Stimulated activated CD4-positive, alpha-beta T cell treated with anti-CD3 and anti-CD28 coated beads, Interleukin-2, amount 100 ng/mL, for 4 hours (primary cell): ENCODE data around the gene MAIP1.

Experiments used
- DNase-seq: peaks from one replicate; pipeline ENCODE4 v3.0.0-alpha.2; 2020; ENCODE audit warnings: low read depth

The MAIP1 gene

DNA sequence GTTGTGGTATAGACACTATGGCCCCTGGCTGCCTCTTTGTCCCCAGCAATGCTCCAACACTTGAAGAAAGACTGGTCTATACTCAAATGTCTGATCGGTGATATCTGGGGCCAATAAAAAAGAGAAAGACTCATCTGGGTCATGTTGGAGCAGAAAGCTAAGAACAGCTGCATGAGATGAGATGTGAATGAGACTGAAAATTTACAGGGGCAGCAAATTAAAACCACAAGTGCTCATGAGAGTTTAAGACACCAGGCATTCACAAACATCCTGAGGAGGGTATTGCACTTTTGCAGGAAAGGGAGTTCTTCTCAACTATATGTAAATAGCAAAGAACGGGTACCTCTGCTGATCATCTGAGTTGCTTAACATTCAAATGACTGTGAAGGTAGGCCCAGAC lies 36.3 kb downstream of the MAIP1 start:
- no peak for DNase-seq

DNA sequence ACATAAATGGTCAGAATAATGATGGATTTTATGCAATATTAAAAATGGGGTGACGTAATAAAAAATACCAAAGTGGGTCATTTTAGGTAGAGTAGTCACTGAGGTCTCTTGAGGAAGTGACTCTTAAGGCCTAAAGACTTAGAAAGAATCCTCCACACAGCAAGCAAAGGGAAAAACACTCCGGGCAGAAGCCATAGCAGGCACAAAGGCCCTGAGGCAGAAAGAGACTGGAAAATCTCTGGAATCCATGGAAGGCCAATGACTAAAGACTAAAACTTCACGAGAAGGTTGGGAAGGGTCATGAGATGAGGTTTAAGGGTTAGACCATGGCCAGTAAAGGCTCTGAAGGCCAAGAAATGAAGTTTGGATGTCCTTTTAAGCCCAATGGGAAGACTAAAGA lies 36.9 kb downstream of the MAIP1 start:
- DNase-seq = no peak

GRCh38 chr2:199994371-199994770 lies 39.0 kb downstream of the MAIP1 start:
- no peak for DNase-seq

DNA sequence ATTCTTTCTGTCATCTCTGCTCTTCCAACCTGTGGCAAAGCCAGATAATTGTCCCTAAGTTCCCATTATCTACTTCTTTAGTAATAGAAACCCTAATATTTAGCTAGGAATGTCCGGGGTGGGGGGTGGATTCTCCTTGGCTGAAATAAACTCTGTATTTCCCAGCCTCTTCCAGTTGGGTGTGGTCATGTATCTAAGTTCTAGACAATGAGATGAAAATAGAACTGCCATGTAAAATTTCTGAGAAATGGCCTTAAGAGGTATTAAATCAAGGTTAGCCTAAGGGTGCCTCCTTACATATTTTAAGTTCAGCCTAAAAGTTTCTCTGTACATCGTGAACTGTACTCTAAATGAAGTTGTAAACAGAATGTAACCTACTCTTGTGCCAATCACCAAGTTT lies 39.5 kb downstream of the MAIP1 start:
- no peak for DNase-seq

GRCh38 chr2:199997296-199997695 lies 41.9 kb downstream of the MAIP1 start:
- DNase-seq = no peak

- no peak for DNase-seq
Observed at GRCh38 chr2:199999166-199999565, 43.8 kb downstream of the MAIP1 start.

GRCh38 chr2:200000444-200001163 lies 45.2 kb downstream of the MAIP1 start:
- DNase-seq = no peak

DNA sequence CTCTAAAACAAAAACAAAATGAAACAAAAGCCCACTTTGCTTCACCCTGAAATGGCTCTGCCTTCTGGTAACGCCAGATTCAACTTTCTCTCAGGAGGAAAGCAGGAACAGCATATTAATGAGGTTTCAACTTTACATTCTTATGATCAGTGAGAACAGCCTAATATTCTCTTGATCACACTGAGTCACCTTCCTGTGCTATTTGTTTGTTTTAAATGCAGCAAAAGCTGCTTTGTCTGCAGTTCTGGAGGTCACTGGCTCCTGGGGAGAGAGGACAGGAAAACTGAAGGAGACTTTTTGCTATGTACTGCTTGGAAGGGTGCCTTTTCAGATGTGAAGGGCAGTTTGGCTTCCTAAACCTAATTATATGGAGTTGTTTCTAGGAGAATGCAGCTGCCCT lies 48.1 kb downstream of the MAIP1 start:
- DNase-seq = no peak

GRCh38 chr2:200005675-200006074 lies 50.3 kb downstream of the MAIP1 start:
- DNase-seq = no peak

- DNase-seq = no peak
Observed at GRCh38 chr2:200007306-200007705, 51.9 kb downstream of the MAIP1 start.

- no peak for DNase-seq
Observed at GRCh38 chr2:200012401-200012800, 57.0 kb downstream of the MAIP1 start.
